Gastroesophageal sphincter (tissue), 4 donors: Measurements from ENCODE around the gene CCNG2. TPM values are rescaled to one million over a fixed set of nuclear protein-coding genes. Genes with fewer than 3 reads are reported as not detected.

ENCODE experiments used
- ATAC-seq: fragments of 150-250 bp; one replicate; pipeline ENCODE4 v1.9.1; 2016; ENCODE audit warnings: mild to moderate bottlenecking, moderate library complexity
- H3K27ac ChIP-seq, 4 donors: fragments of 200-600 bp; sonication (generic) in 3 of 4; 1 replicate in 3 of 4; 2 replicates in 1 of 4; pipeline ENCODE4 v1.5.1; 2016 to 2019
- H3K27me3 ChIP-seq: fragments of 200-600 bp; sonication (generic); one replicate; pipeline ENCODE4 v1.5.1; 2019
- H3K36me3 ChIP-seq, 2 donors: fragments of 200-600 bp; sonication (generic); one replicate each; pipeline ENCODE4 v1.5.1; 2019; ENCODE audit warnings: control low read depth in 1 of 2
- H3K4me1 ChIP-seq, 3 donors: fragments of 200-600 bp; sonication (generic); 1 replicate in 2 of 3; 2 replicates in 1 of 3; pipeline ENCODE4 v1.5.1; 2016 to 2019; ENCODE audit warnings: control low read depth in 2 of 3
- H3K4me3 ChIP-seq, 2 donors: fragments of 200-600 bp; sonication (generic); one replicate each; pipeline ENCODE4 v1.5.1; 2019; ENCODE audit warnings: mild to moderate bottlenecking in 1 of 2, moderate library complexity in 1 of 2
- H3K9me3 ChIP-seq, 3 donors: fragments of 200-600 bp; sonication (generic); one replicate each; pipeline ENCODE4 v1.5.1; 2017 to 2019; ENCODE audit warnings: control low read depth in 2 of 3
- EP300 ChIP-seq: sonication (generic); formaldehyde crosslinking; IDR thresholded peaks from one replicate; pipeline ENCODE4 v1.6.1; 2017; ENCODE audit warnings: antibody characterized with exemption, mild to moderate bottlenecking
- POLR2A ChIP-seq, 2 donors: fragments of 450-650 bp; IDR thresholded peaks; one replicate each; pipeline ENCODE4 v1.6.1; 2017; ENCODE audit warnings: antibody characterized with exemption in 2 of 2, mild to moderate bottlenecking in 2 of 2, moderate library complexity in 1 of 2
- POLR2AphosphoS5 ChIP-seq: sonication (generic); formaldehyde crosslinking; IDR thresholded peaks from one replicate; pipeline ENCODE4 v1.6.1; 2017; ENCODE audit warnings: antibody characterized with exemption
- WGBS, 2 donors: methylation state at CpG; one replicate each; pipeline ENCODE4 v1.1.5; 2018; ENCODE audit warnings: low coverage in 1 of 2; 5-methylcytosine and 5-hydroxymethylcytosine counted together
- total RNA-seq, 4 donors: library from RNA; depleted of rRNA; stranded (reverse); fragments of >200 nt; gene quantifications; one replicate each; pipeline ENCODE4 v1.1.0, GENCODE V29; 2016
- TF ChIP-seq, protein P1 (sequence below), 4 experiments: fragments of 200-600 bp in 2 of 4; fragments of 450-650 bp in 2 of 4; sonication (generic) in 1 of 4; IDR thresholded peaks; one replicate each; pipeline ENCODE4 v1.5.1; 2017 to 2019; ENCODE audit warnings: antibody characterized with exemption in 4 of 4, mild to moderate bottlenecking in 2 of 4, moderate library complexity in 2 of 4

The CCNG2 gene
- total RNA-seq, 4 donors from 2014 or later = 19.3 to 27.1 (median 22.4) TPM

DNA sequence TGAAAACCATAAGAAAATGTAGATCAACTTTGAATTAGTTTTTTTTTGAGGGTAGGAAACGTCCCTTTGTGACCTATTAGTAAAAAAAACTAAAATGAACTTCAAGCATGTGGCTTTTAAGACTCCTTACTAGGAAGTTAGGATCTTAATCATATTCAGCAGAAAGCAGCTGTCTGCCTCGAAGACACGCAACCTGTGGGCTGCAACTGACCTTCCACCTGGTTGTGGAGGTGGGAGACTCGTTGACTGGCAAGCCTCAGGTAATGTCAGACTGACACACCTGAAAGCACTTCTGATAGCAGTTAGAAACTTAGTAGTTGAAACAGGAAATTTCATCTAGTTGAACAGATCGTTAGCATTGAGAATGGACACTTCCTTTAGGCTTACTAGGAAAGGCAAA lies 37.4 kb downstream of the CCNG2 start:
- Histone ChIP-seq H3K27me3 (no peaks in the 10 kb centered on the region), H3K27ac (no peak overlapping the region), H3K36me3 (no peaks in the 10 kb centered on the region), H3K4me3 (no peak overlapping the region), H3K9me3 (no peaks in the 10 kb centered on the region), H3K4me1 (no peaks in the 10 kb centered on the region)
- WGBS, 2 donors = 62 to 85% methylated on average over 5 of the region's 5 CpGs
- TF ChIP-seq POLR2AphosphoS5 (no peak), POLR2A (IDR thresholded peaks at IDR 0.05) (no peak), EP300 (no peak)
- TF ChIP-seq, protein P1, sequence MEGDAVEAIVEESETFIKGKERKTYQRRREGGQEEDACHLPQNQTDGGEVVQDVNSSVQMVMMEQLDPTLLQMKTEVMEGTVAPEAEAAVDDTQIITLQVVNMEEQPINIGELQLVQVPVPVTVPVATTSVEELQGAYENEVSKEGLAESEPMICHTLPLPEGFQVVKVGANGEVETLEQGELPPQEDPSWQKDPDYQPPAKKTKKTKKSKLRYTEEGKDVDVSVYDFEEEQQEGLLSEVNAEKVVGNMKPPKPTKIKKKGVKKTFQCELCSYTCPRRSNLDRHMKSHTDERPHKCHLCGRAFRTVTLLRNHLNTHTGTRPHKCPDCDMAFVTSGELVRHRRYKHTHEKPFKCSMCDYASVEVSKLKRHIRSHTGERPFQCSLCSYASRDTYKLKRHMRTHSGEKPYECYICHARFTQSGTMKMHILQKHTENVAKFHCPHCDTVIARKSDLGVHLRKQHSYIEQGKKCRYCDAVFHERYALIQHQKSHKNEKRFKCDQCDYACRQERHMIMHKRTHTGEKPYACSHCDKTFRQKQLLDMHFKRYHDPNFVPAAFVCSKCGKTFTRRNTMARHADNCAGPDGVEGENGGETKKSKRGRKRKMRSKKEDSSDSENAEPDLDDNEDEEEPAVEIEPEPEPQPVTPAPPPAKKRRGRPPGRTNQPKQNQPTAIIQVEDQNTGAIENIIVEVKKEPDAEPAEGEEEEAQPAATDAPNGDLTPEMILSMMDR (IDR thresholded peaks at IDR 0.05) = no peak
- no peak for ATAC-seq

DNA sequence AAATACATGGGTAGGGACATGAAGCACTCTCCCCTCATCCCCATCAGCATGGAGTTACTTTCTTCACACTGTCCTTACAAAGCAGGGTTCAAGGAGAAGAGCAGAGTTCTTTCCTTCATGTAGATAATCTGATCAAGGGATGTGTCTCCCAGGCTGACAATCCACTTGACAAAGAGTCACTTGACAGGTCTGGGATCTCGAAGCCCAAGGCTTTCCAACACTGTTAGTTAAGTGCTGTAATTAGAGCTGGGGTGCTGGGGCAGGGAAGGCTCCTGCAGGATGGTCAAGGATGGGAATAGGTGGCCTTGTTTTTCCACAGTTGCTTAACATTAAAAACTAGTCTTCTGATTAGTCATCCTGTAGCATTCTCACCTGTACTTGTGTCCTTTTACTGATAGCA lies 38.0 kb downstream of the CCNG2 start:
- TF ChIP-seq EP300 = no peak
- TF ChIP-seq, protein P1 (IDR thresholded peaks at IDR 0.05) = no peak
- no peak for ATAC-seq
- no peaks in the 10 kb centered on the region for H3K36me3 ChIP-seq
- WGBS, 2 donors = 60 to 71% methylated on average over 1 of the region's 1 CpG
- H3K27me3 ChIP-seq = no peaks in the 10 kb centered on the region
- H3K4me3 ChIP-seq = no peak overlapping the region
- H3K4me1 ChIP-seq = no peaks in the 10 kb centered on the region
- H3K27ac ChIP-seq = no peak overlapping the region
- no peaks in the 10 kb centered on the region for H3K9me3 ChIP-seq

DNA sequence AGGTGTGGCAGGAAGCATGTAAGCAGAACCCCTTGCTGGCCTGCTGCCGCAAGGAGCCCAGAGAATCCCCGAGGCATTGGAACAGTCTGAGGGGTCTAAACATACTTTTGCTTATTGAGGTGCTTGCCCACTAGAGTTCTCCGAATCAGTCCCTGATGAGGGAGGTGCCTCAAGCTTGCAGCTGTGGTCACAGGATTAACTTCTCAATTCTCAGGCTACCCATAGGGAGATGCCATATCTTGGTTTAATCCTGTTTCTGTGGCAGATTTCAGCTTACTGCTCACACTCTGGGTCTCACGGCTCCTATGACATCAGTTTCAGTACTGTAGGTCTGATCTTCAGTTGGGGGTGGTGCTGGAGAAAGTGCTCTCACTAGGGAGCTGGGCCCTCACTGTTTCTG lies 39.9 kb downstream of the CCNG2 start:
- H3K4me1 ChIP-seq = no peaks in the 10 kb centered on the region
- H3K4me3 ChIP-seq = no peak overlapping the region
- no peak for ATAC-seq
- TF ChIP-seq POLR2AphosphoS5 (no peak), EP300 (no peak), POLR2A (IDR thresholded peaks at IDR 0.05) (no peak)
- TF ChIP-seq, protein P1 (IDR thresholded peaks at IDR 0.05) = no peak
- no peaks in the 10 kb centered on the region for H3K27me3 ChIP-seq
- H3K27ac ChIP-seq = no peak overlapping the region
- H3K36me3 ChIP-seq = no peaks in the 10 kb centered on the region
- WGBS, 2 donors = 68% methylated on average over 3 of the region's 4 CpGs; no CpG with 5 or more reads in 1 of the 2 donors
- H3K9me3 ChIP-seq = no peaks in the 10 kb centered on the region

DNA sequence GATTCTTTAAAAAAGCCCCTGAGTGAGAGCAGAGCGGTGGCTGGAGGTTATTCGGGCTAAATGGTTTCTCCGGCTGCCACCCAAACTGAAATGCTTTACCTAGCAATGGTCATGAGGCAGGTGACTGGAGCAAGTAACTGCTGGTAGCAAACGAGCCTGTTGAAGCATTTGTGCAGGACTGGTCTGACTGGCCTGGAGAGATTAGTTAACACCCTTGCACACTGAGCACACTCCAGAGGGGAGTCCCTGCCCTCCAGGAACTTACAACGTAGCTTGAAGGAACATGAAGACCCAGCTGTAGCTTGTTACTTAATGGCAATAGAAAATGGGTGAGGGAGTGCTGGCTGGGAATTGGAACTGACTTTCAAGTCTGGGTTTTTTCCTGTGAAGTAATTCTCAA lies 40.4 kb downstream of the CCNG2 start:
- no peaks in the 10 kb centered on the region for H3K9me3 ChIP-seq
- H3K4me1 ChIP-seq = no peaks in the 10 kb centered on the region
- H3K36me3 ChIP-seq = no peaks in the 10 kb centered on the region
- TF ChIP-seq POLR2A (IDR thresholded peaks at IDR 0.05) = no peak
- TF ChIP-seq EP300 = no peak
- no peak for TF ChIP-seq POLR2AphosphoS5
- TF ChIP-seq, protein P1 (IDR thresholded peaks at IDR 0.05) = no peak
- no peaks in the 10 kb centered on the region for H3K27me3 ChIP-seq
- no peak overlapping the region for H3K27ac ChIP-seq
- 92% methylated on average over 2 of the region's 5 CpGs for WGBS, 2 donors
- H3K4me3 ChIP-seq = no peak overlapping the region
- no peak for ATAC-seq

DNA sequence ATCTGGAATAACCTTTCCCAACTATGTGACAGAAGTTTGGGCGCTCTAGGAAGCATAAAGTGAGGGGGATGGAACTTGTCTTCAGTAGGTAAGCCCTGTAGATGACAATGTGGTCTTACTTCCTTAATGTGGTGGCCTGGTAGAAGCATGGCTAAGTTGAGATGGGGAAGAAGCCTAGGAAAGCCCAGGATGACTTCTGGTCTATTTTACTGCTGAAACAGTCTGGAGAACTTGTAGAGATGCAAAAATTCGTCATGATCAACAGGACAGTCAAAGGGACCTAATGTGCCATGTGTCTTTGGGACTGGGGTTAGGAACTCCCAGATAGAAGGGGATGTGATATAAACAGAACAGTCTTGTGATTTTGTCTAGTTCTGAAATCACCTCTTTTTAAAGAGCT lies 40.8 kb downstream of the CCNG2 start:
- TF ChIP-seq, protein P1 (IDR thresholded peaks at IDR 0.05) = no peak
- no peak for TF ChIP-seq EP300
- TF ChIP-seq POLR2A (IDR thresholded peaks at IDR 0.05) = no peak
- no peak for TF ChIP-seq POLR2AphosphoS5
- ATAC-seq = no peak
- WGBS, 2 donors = 64% methylated on average over 1 of the region's 2 CpGs; no CpG with 5 or more reads in 1 of the 2 donors

More for the DNA sequence above, 40.8 kb downstream of the CCNG2 start:
- no peaks in the 10 kb centered on the region for H3K4me1 ChIP-seq
- H3K27me3 ChIP-seq = no peaks in the 10 kb centered on the region
- H3K9me3 ChIP-seq = no peaks in the 10 kb centered on the region
- H3K36me3 ChIP-seq = no peaks in the 10 kb centered on the region
- no peak overlapping the region for H3K4me3 ChIP-seq
- no peak overlapping the region for H3K27ac ChIP-seq
